Naive thymus-derived CD8-positive, alpha-beta T cell (primary cell): ENCODE measurements around the gene TMEM219. TPM values are rescaled to one million over a fixed set of nuclear protein-coding genes. Genes with fewer than 3 reads are reported as not detected.
A peak's percentile ranks its signal among the peaks of the same experiment; 100 is the strongest.

ENCODE experiments used
- ATAC-seq, 2 donors: fragments of 150-1000 bp; cut with Tn5 transposase in 1 of 2; sonication (Bioruptor Pico), chemical (Tn5 transposase) in 1 of 2; 1 replicate in 1 of 2; 2 replicates in 1 of 2; pipeline ENCODE4 v1.10.0; 2021; ENCODE audit warnings: mild to moderate bottlenecking in 2 of 2, moderate library complexity in 2 of 2
- POLR2A ChIA-PET: fragments of 350-600 bp; sonication (Branson Sonifier 250); formaldehyde crosslinking; loops from one replicate; lab custom pipeline; 2021; ENCODE audit warnings: antibody characterized with exemption; lab: Charles Lee
- DNase-seq, 10 donors: peaks; one replicate each; pipeline versions ENCODE4 v3.0.0 to v3.0.0-alpha.2; 2020 to 2022
- H3K27ac Mint-ChIP-seq, 10 donors: one replicate each; pipeline ENCODE4 v1.8.0; 2020 to 2022; ENCODE audit warnings: mild to moderate bottlenecking in 10 of 10, mixed read lengths in 10 of 10, moderate library complexity in 4 of 10, inconsistent platforms in 1 of 10
- H3K27me3 Mint-ChIP-seq, 5 donors: one replicate each; pipeline ENCODE4 v1.8.0; 2021 to 2022; ENCODE audit warnings: mixed read lengths in 5 of 5
- H3K36me3 Mint-ChIP-seq, 3 donors: one replicate each; pipeline ENCODE4 v1.8.0; 2020 to 2022; ENCODE audit warnings: mixed read lengths in 3 of 3, mild to moderate bottlenecking in 2 of 3, inconsistent platforms in 1 of 3
- H3K4me1 Mint-ChIP-seq, 4 donors: one replicate each; pipeline ENCODE4 v1.8.0; 2021 to 2022; ENCODE audit warnings: mixed read lengths in 4 of 4
- H3K4me3 Mint-ChIP-seq, 10 donors: one replicate each; pipeline ENCODE4 v1.8.0; 2020 to 2022; ENCODE audit warnings: mild to moderate bottlenecking in 10 of 10, mixed read lengths in 10 of 10, moderate library complexity in 6 of 10, inconsistent platforms in 1 of 10
- H3K9me3 Mint-ChIP-seq, 9 donors: one replicate each; pipeline ENCODE4 v1.8.0; 2020 to 2022; ENCODE audit warnings: mixed read lengths in 9 of 9, mild to moderate bottlenecking in 3 of 9, inconsistent platforms in 1 of 9, moderate library complexity in 1 of 9
- polyA plus RNA-seq, 3 donors: library from polyadenylated mRNA; unstranded; fragments of 300-500 nt; fragmentation: Illumina TruSeq; gene quantifications; one replicate each; pipeline ENCODE4 v1.2.3, GENCODE V29; 2021
- total RNA-seq, 8 experiments: library from RNA in 2 of 8; stranded (reverse) in 2 of 8; gene quantifications; one replicate each; pipeline ENCODE4 v1.2.3 and lab custom pipeline; 2021 to 2026

TMEM219 gene
- total and polyA plus RNA-seq, 5 experiments from 2014 or later = 63.1 to 179 (median 157) TPM

GRCh38 chr16:29985271-29985811 lies 23.5 kb downstream of the TMEM219 start:
- Mint-ChIP-seq H3K27ac (peak overlapping the region in 1 of 10 donors; percentile 53), H3K36me3 (peaks cover 0 to 83% (median 4%) of the 10 kb centered on the region in 3 donors), H3K4me3 (no peak overlapping the region), H3K9me3 (no peaks in the 10 kb centered on the region), H3K27me3 (no peaks in the 10 kb centered on the region), H3K4me1 (peaks cover 0 to 8% (median 2%) of the 10 kb centered on the region in 4 donors)
- ATAC-seq (no peak), DNase-seq (no peak)
- POLR2A ChIA-PET = interaction anchor here (0.5 to 0.9 kb wide), 3 partner anchors 12 to 384 kb away, joined by 3 read pairs; partner anchors contain the start of gene TAOK2

GRCh38 chr16:29986231-29986630 lies 24.4 kb downstream of the TMEM219 start:
- peaks cover 0 to 79% (median 4%) of the 10 kb centered on the region in 3 donors for H3K36me3 Mint-ChIP-seq
- peak overlapping the region in 1 of 10 donors; percentile 53 for H3K27ac Mint-ChIP-seq
- peaks cover 0 to 8% (median 2%) of the 10 kb centered on the region in 4 donors for H3K4me1 Mint-ChIP-seq
- DNase-seq (peak in 1 of 10 donors; percentile 47), ATAC-seq (no peak)
- no peaks in the 10 kb centered on the region for H3K9me3 Mint-ChIP-seq
- no peaks in the 10 kb centered on the region for H3K27me3 Mint-ChIP-seq
- POLR2A ChIA-PET = interaction anchor here (0.9 to 1.1 kb wide), 2 partner anchors 13 to 60 kb away, joined by 3 read pairs; partner anchors contain the start of genes KCTD13 and TAOK2
- H3K4me3 Mint-ChIP-seq = no peak overlapping the region

GRCh38 chr16:29986931-29987330 lies 25.1 kb downstream of the TMEM219 start:
- DNase-seq (peak in 1 of 10 donors; percentile 58), ATAC-seq (no peak)
- POLR2A ChIA-PET = interaction anchor here (1.1 kb wide), 1 partner anchor 61 kb away, joined by 3 read pairs; the partner anchor contains the start of gene KCTD13
- Mint-ChIP-seq H3K36me3 (peaks cover 0 to 81% (median 4%) of the 10 kb centered on the region in 3 donors), H3K4me1 (peaks cover 0 to 8% (median 2%) of the 10 kb centered on the region in 4 donors), H3K27me3 (no peaks in the 10 kb centered on the region), H3K9me3 (no peaks in the 10 kb centered on the region), H3K4me3 (no peak overlapping the region), H3K27ac (no peak overlapping the region)

- DNase-seq = peak in 1 of 10 donors; percentile 45
- ATAC-seq = no peak
- peaks cover 0 to 76% (median 4%) of the 10 kb centered on the region in 3 donors for H3K36me3 Mint-ChIP-seq
- peaks cover 0 to 8% (median 2%) of the 10 kb centered on the region in 4 donors for H3K4me1 Mint-ChIP-seq
- no peaks in the 10 kb centered on the region for H3K9me3 Mint-ChIP-seq
- POLR2A ChIA-PET = no interaction called here
- peak overlapping the region in 2 of 10 donors; percentile 28 to 71 for H3K27ac Mint-ChIP-seq
- no peak overlapping the region for H3K4me3 Mint-ChIP-seq
- no peaks in the 10 kb centered on the region for H3K27me3 Mint-ChIP-seq
Observed at GRCh38 chr16:29987371-29988085, 25.6 kb downstream of the TMEM219 start.

GRCh38 chr16:29988346-29989075 lies 26.6 kb downstream of the TMEM219 start:
- DNase-seq = peak in 1 of 10 donors; percentile 52
- peaks cover 0 to 71% (median 5%) of the 10 kb centered on the region in 3 donors for H3K36me3 Mint-ChIP-seq
- H3K4me3 Mint-ChIP-seq = no peak overlapping the region
- POLR2A ChIA-PET = no interaction called here
- H3K27me3 Mint-ChIP-seq = no peaks in the 10 kb centered on the region
- no peak for ATAC-seq
- no peaks in the 10 kb centered on the region for H3K9me3 Mint-ChIP-seq
- H3K4me1 Mint-ChIP-seq = peaks cover 0 to 8% (median 2%) of the 10 kb centered on the region in 4 donors
- peak overlapping the region in 3 of 10 donors; percentile 28 to 84 (median 29) for H3K27ac Mint-ChIP-seq

GRCh38 chr16:29989111-29989858 lies 27.4 kb downstream of the TMEM219 start:
- peaks cover 0 to 67% (median 5%) of the 10 kb centered on the region in 3 donors for H3K36me3 Mint-ChIP-seq
- peaks cover 5 to 12% (median 8%) of the 10 kb centered on the region in 4 donors for H3K4me1 Mint-ChIP-seq
- ATAC-seq (no peak), DNase-seq (no peak)
- no peak overlapping the region for H3K4me3 Mint-ChIP-seq
- POLR2A ChIA-PET = interaction anchor here (0.6 kb wide), 1 partner anchor 28 kb away, joined by 3 read pairs; no protein-coding TSS in a partner anchor
- no peaks in the 10 kb centered on the region for H3K27me3 Mint-ChIP-seq
- H3K9me3 Mint-ChIP-seq = no peaks in the 10 kb centered on the region
- peak overlapping the region in 4 of 10 donors; percentile 22 to 84 (median 50) for H3K27ac Mint-ChIP-seq

GRCh38 chr16:29990034-29990433 lies 28.2 kb downstream of the TMEM219 start:
- Mint-ChIP-seq H3K4me1 (peaks cover 13 to 19% (median 15%) of the 10 kb centered on the region in 4 donors), H3K9me3 (no peaks in the 10 kb centered on the region), H3K36me3 (peaks cover 0 to 62% (median 5%) of the 10 kb centered on the region in 3 donors), H3K27me3 (no peaks in the 10 kb centered on the region), H3K4me3 (no peak overlapping the region), H3K27ac (no peak overlapping the region)
- POLR2A ChIA-PET = interaction anchor here (0.6 kb wide), 2 partner anchors 29 to 30 kb away, joined by 3 to 8 read pairs; no protein-coding TSS in a partner anchor
- ATAC-seq (no peak), DNase-seq (no peak)

GRCh38 chr16:29990883-29991570 lies 29.1 kb downstream of the TMEM219 start:
- ATAC-seq (no peak), DNase-seq (no peak)
- POLR2A ChIA-PET = interaction anchor here (3.6 kb wide), 1 partner anchor 17 kb away, joined by 12 read pairs; the partner anchor contains the start of gene TAOK2
- no peaks in the 10 kb centered on the region for H3K9me3 Mint-ChIP-seq
- peaks cover 0 to 55% (median 5%) of the 10 kb centered on the region in 3 donors for H3K36me3 Mint-ChIP-seq
- peak overlapping the region in 1 of 10 donors; percentile 39 for H3K27ac Mint-ChIP-seq
- H3K4me3 Mint-ChIP-seq = no peak overlapping the region
- H3K27me3 Mint-ChIP-seq = no peaks in the 10 kb centered on the region
- peaks cover 17 to 25% (median 18%) of the 10 kb centered on the region in 4 donors for H3K4me1 Mint-ChIP-seq

- DNase-seq (no peak), ATAC-seq (no peak)
- Mint-ChIP-seq H3K9me3 (no peaks in the 10 kb centered on the region), H3K36me3 (peaks cover 0 to 50% (median 4%) of the 10 kb centered on the region in 3 donors), H3K27ac (no peak overlapping the region), H3K4me1 (peaks cover 22 to 30% (median 23%) of the 10 kb centered on the region in 4 donors), H3K4me3 (no peak overlapping the region), H3K27me3 (no peaks in the 10 kb centered on the region)
- POLR2A ChIA-PET = interaction anchor here (0.5 to 3.6 kb wide), 2 partner anchors 17 to 138 kb away, joined by 4 to 12 read pairs; partner anchors contain the start of gene TAOK2
Observed at GRCh38 chr16:29991571-29991904, 29.7 kb downstream of the TMEM219 start.

- Mint-ChIP-seq H3K4me1 (peaks cover 27 to 37% (median 28%) of the 10 kb centered on the region in 4 donors), H3K4me3 (peak overlapping the region in 7 of 10 donors; percentile 24 to 55 (median 43)), H3K27me3 (no peaks in the 10 kb centered on the region), H3K27ac (peak overlapping the region in 6 of 10 donors; percentile 8 to 84 (median 43)), H3K36me3 (peaks cover 0 to 45% (median 3%) of the 10 kb centered on the region in 3 donors), H3K9me3 (no peaks in the 10 kb centered on the region)
- DNase-seq (no peak), ATAC-seq (no peak)
- POLR2A ChIA-PET = interaction anchor here (0.5 to 3.6 kb wide), 4 partner anchors 16 to 1726 kb away, joined by 3 to 12 read pairs (median 4); partner anchors contain the start of genes TAOK2 and TMEM219
Observed at GRCh38 chr16:29992344-29992967, 30.6 kb downstream of the TMEM219 start.
